Measurements from ENCODE around the gene NEB. TPM values are rescaled to one million over a fixed set of nuclear protein-coding genes. Genes with fewer than 3 reads are reported as not detected.

Gene NEB
- total and polyA plus RNA-seq, 7 donors = 796 to 7,790 (median 2,020) TPM

DNA sequence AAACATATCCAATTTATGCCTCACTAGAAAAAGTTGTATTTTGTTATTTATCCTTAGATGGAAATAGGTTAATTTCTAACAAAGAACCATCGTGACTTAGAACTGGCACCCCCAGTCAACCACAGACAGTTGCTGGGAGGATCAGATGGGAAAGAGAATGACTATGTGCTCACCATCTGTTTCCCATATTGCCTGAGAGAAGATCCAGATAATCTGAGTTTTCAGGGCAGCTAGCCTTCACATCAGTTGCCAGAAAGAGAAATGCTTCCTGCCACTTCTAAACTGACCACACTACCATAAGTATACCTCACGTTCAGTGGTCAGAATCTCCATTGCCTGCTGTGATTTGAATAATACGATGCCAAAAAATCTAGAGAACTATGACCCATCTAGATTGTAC lies 28.4 kb upstream of the NEB start:
- no peak for DNase-seq
- no peak for TF ChIP-seq CTCF (IDR thresholded peaks at IDR 0.05)
- Histone ChIP-seq H3K36me3 (ENCODE audit: insufficient read depth in 1 of 2, low read depth in 1 of 2) (no peaks in the 10 kb centered on the region), H3K4me1 (peaks cover 35% of the 10 kb centered on the region), H3K9me3 (no peaks in the 10 kb centered on the region), H3K27ac (peak overlapping the region; percentile 79), H3K27me3 (ENCODE audit: insufficient read depth in 3 of 3, low read length in 2 of 3) (no peaks in the 10 kb centered on the region), H3K4me3 (no peak overlapping the region)
- intact Hi-C loops (cut with DNase I) = loop anchor here in 1 of 2 donors (5.0 kb wide), 1 partner anchor 35 kb away; no protein-coding TSS in a partner anchor
- 29 to 39% (median 34%) methylated on average over 3 of the region's 3 CpGs for WGBS, 3 donors
- no peak for ATAC-seq

DNA sequence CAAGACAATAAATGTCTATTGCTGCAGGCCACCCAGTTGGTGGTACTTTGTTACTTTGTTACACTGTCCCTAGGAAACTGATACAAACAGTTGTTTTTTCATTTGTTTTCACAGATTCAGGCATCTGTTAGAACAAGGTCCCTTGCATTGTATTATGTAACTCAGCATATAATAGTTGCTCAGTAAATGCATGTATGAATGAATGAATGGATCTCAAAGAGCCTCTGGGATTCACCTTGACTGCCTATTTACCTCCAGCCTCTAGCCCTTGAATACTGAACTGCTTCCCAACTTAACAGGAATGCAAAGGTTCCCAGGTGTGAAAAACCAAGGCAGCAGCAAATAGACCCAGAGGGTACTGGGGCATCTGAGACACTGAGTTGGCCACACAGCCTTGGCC lies 27.4 kb upstream of the NEB start:
- H3K4me3 ChIP-seq = no peak overlapping the region
- intact Hi-C loops (cut with DNase I) = loop anchor here in 1 of 2 donors (5.0 kb wide), 1 partner anchor 34 kb away; no protein-coding TSS in a partner anchor
- H3K9me3 ChIP-seq = no peaks in the 10 kb centered on the region
- no peaks in the 10 kb centered on the region for H3K27me3 ChIP-seq (ENCODE audit: insufficient read depth in 3 of 3, low read length in 2 of 3)
- DNase-seq (no peak), ATAC-seq (no peak)
- H3K27ac ChIP-seq = peak overlapping the region; percentile 79
- H3K36me3 ChIP-seq (ENCODE audit: insufficient read depth in 1 of 2, low read depth in 1 of 2) = no peaks in the 10 kb centered on the region
- no peak for TF ChIP-seq CTCF (IDR thresholded peaks at IDR 0.05)
- H3K4me1 ChIP-seq = peaks cover 35% of the 10 kb centered on the region

- Histone ChIP-seq H3K27ac (peak overlapping the region; percentile 79), H3K27me3 (ENCODE audit: insufficient read depth in 3 of 3, low read length in 2 of 3) (no peaks in the 10 kb centered on the region), H3K4me1 (peaks cover 34% of the 10 kb centered on the region), H3K4me3 (no peak overlapping the region), H3K9me3 (no peaks in the 10 kb centered on the region), H3K36me3 (ENCODE audit: insufficient read depth in 1 of 2, low read depth in 1 of 2) (no peaks in the 10 kb centered on the region)
- intact Hi-C loops (cut with DNase I) = loop anchor here in 1 of 2 donors (5.0 kb wide), 1 partner anchor 34 kb away; no protein-coding TSS in a partner anchor
- DNase-seq (no peak), ATAC-seq (no peak)
- no peak for TF ChIP-seq CTCF (IDR thresholded peaks at IDR 0.05)
- WGBS, 3 donors = 63 to 76% (median 69%) methylated on average over 3 of the region's 3 CpGs
Measured at GRCh38 chr2:151761193-151761592, 26.9 kb upstream of the NEB start.

- Histone ChIP-seq H3K27ac (peak overlapping the region; percentile 93), H3K9me3 (no peaks in the 10 kb centered on the region), H3K4me3 (no peak overlapping the region), H3K27me3 (ENCODE audit: insufficient read depth in 3 of 3, low read length in 2 of 3) (no peaks in the 10 kb centered on the region), H3K36me3 (ENCODE audit: insufficient read depth in 1 of 2, low read depth in 1 of 2) (no peaks in the 10 kb centered on the region), H3K4me1 (peaks cover 35% of the 10 kb centered on the region)
- ATAC-seq (peak; percentile 96 to 99 (median 98)), DNase-seq (peak; percentile 73 to 92)
- 29 to 50% (median 34%) methylated on average over 11 of the region's 11 CpGs for WGBS, 3 donors
- intact Hi-C loops (cut with DNase I) = loop anchor here in 1 of 2 donors (5.0 kb wide), 1 partner anchor 33 kb away; no protein-coding TSS in a partner anchor
- TF ChIP-seq CTCF (IDR thresholded peaks at IDR 0.05) = no peak
Measured at GRCh38 chr2:151760139-151760650, 25.9 kb upstream of the NEB start.

DNA sequence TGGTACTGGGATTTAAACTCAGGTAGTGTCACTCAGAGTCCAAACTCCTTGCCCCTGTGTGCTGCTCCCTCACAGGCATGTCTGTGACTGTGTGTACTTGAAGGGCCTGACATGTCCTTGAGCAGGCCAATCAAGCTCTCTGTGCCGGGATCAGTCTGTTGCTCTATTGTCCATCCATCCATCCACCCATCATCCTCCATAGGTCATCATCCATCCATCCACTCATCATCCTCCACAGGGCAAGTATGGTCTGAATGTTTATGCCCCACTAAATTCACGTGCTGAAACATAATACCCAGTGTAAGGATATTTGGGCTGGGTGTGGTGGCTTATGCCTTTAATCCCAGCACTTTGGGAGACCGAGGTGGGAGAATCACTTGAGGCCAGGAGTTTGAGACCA lies 24.5 kb upstream of the NEB start:
- TF ChIP-seq CTCF (IDR thresholded peaks at IDR 0.05) = no peak
- peak overlapping the region; percentile 93 for H3K27ac ChIP-seq
- DNase-seq = no peak
- no peaks in the 10 kb centered on the region for H3K36me3 ChIP-seq (ENCODE audit: insufficient read depth in 1 of 2, low read depth in 1 of 2)
- H3K4me3 ChIP-seq = no peak overlapping the region
- ATAC-seq = no peak
- H3K9me3 ChIP-seq = no peaks in the 10 kb centered on the region
- H3K4me1 ChIP-seq = peaks cover 41% of the 10 kb centered on the region
- WGBS, 3 donors = 47 to 60% (median 49%) methylated on average over 3 of the region's 3 CpGs
- H3K27me3 ChIP-seq (ENCODE audit: insufficient read depth in 3 of 3, low read length in 2 of 3) = no peaks in the 10 kb centered on the region
- intact Hi-C loops (cut with DNase I) = no loop called here

Measured in psoas muscle (tissue), 8 donors.